Measurements from ENCODE around the gene RIC8B. TPM values are rescaled to one million over a fixed set of nuclear protein-coding genes. Genes with fewer than 3 reads are reported as not detected.

RIC8B gene
- total RNA-seq, 1 donor from 2014 or later, result 22.1 TPM

DNA sequence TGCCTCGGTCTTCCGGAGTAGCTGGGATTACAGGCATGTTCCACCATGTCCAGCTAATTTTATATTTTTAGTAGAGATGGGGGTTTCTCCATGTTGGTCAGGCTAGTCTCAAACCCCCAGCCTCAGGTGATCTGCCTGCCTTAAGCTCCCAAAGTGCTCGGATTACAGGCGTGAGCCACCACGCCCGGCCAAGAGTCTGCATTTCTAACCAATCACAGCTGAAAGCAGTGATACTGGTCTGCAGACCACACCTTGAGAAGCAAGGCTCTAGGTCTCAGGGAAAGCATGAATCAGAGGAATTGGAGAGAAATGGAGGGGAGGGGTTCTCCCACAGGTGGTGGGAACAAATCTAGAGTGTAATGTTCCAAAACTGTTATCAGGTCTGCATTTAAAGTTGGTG is 126.1 kb downstream of the RIC8B start:
- Mint-ChIP-seq H3K9me3 (no peaks in the 10 kb centered on the region), H3K27ac (no peak overlapping the region), H3K4me1 (ENCODE audit: unreplicated experiment) (peaks cover 33% of the 10 kb centered on the region), H3K36me3 (no peaks in the 10 kb centered on the region), H3K27me3 (peaks cover 31% of the 10 kb centered on the region), H3K4me3 (no peak overlapping the region)
- TF ChIP-seq, protein P1, sequence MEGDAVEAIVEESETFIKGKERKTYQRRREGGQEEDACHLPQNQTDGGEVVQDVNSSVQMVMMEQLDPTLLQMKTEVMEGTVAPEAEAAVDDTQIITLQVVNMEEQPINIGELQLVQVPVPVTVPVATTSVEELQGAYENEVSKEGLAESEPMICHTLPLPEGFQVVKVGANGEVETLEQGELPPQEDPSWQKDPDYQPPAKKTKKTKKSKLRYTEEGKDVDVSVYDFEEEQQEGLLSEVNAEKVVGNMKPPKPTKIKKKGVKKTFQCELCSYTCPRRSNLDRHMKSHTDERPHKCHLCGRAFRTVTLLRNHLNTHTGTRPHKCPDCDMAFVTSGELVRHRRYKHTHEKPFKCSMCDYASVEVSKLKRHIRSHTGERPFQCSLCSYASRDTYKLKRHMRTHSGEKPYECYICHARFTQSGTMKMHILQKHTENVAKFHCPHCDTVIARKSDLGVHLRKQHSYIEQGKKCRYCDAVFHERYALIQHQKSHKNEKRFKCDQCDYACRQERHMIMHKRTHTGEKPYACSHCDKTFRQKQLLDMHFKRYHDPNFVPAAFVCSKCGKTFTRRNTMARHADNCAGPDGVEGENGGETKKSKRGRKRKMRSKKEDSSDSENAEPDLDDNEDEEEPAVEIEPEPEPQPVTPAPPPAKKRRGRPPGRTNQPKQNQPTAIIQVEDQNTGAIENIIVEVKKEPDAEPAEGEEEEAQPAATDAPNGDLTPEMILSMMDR (conservative IDR thresholded peaks at IDR 0.05), result no peak
- DNase-seq (ENCODE audit: extremely low spot score, unreplicated experiment), result no peak

DNA sequence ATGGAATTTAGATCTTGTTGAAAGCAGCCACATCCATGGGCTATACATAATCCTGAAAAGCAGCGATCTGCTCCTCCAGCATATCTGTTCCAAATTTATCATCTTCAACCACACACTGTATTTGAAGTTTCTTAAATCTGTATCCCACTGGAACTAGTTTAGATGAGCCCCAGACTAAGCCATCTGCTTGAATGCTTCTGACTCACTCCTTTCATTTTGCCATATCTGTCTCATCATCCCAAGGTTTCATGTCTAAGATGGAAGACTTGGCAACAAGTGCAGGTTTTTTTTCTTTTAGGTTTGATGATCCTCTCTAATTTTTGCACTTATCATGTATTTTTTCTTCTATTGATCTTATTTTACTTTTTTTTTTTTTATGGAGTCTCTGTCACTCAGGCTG is 126.8 kb downstream of the RIC8B start:
- H3K4me1 Mint-ChIP-seq (ENCODE audit: unreplicated experiment), result peaks cover 29% of the 10 kb centered on the region
- peaks cover 32% of the 10 kb centered on the region for H3K27me3 Mint-ChIP-seq
- H3K9me3 Mint-ChIP-seq, result no peaks in the 10 kb centered on the region
- DNase-seq (ENCODE audit: extremely low spot score, unreplicated experiment), result no peak
- TF ChIP-seq, protein P1 (conservative IDR thresholded peaks at IDR 0.05), result no peak
- H3K4me3 Mint-ChIP-seq, result no peak overlapping the region
- no peaks in the 10 kb centered on the region for H3K36me3 Mint-ChIP-seq
- H3K27ac Mint-ChIP-seq, result no peak overlapping the region

DNA sequence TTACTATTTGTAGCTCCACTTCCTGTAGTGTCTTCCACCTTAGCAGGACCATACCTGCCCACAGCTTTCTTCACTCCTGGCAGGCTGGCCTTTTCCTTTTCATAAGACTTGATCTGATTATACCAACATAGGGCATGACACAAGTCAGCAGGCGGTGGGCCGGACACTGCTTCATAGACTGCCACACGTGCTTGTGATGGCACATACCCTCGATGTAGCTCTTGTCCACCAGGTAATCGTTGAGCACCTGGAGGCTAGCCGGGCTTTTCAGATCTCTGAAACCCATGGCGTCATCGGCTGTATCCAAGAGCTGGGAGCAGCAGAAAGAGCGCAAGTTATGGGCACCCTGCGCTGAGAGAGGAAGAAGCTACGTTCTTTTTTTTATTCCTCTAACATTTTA is 127.6 kb downstream of the RIC8B start:
- Mint-ChIP-seq H3K27me3 (peaks cover 39% of the 10 kb centered on the region), H3K36me3 (no peaks in the 10 kb centered on the region), H3K27ac (no peak overlapping the region), H3K4me1 (ENCODE audit: unreplicated experiment) (peaks cover 29% of the 10 kb centered on the region), H3K9me3 (peaks cover 5% of the 10 kb centered on the region), H3K4me3 (no peak overlapping the region)
- no peak for DNase-seq (ENCODE audit: extremely low spot score, unreplicated experiment)
- TF ChIP-seq, protein P1 (conservative IDR thresholded peaks at IDR 0.05), result no peak

DNA sequence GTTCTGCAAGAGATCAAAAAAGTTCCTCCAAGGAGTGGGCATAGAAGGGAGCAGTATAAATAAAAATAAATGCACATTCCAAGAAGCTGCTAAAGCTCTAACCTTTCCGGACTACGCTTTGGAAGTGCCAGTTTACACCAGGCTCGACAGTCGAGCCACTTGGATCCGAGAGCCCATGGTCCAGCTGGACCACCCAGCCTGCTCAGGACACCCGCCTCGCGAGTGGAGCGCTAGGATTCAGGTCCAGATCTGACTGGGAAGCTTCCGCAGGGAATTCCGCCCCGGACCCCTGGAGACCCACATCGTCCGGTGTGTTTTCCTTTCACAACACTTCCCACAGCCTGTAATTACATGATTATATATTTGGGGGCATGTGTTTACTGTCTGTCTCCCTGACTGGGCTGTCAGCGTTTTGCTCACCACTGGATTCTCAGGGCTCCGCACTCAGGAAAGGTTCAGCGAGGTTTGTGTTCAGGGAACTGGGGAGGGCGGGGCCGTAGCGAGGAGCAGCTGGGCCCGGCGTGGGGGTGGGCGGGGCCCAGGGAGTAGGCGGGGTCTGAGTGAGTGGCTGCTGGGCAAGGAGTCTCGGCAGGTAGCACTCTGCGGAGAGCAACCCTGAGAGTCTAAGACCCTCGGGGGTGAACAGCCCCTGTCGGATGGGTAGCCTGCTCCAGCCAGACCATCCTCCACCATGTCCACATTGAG is 128.9 kb downstream of the RIC8B start:
- peak overlapping the region; percentile 81 for H3K4me3 Mint-ChIP-seq
- peak; percentile 82 for DNase-seq (ENCODE audit: extremely low spot score, unreplicated experiment)
- peaks cover 18% of the 10 kb centered on the region for H3K4me1 Mint-ChIP-seq (ENCODE audit: unreplicated experiment)
- peaks cover 39% of the 10 kb centered on the region for H3K27me3 Mint-ChIP-seq
- no peaks in the 10 kb centered on the region for H3K36me3 Mint-ChIP-seq
- TF ChIP-seq, protein P1 (conservative IDR thresholded peaks at IDR 0.05), result no peak
- peak overlapping the region; percentile 26 for H3K27ac Mint-ChIP-seq
- H3K9me3 Mint-ChIP-seq, result peaks cover 5% of the 10 kb centered on the region

DNA sequence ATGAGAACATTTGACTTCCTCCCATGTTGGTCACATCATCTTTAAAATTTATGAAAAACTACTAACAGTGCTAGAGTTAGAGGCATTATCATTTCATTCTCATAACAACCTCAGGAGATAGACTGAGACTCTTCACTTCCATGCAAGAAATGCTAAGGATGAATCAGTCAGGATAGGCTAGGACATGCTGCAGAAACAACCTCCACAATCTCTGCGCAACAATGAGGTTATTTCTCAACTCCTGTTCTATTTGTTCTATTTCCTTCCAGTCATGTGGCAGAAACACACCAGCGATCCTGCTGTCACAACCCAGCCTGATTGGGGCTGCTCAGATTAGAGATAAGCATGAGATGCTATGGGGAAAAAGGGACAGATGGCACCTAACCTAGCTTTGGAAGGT is 132.2 kb downstream of the RIC8B start:
- Mint-ChIP-seq H3K27me3 (peaks cover 32% of the 10 kb centered on the region), H3K36me3 (no peaks in the 10 kb centered on the region), H3K9me3 (peaks cover 5% of the 10 kb centered on the region)

More for the DNA sequence above, 132.2 kb downstream of the RIC8B start:
- H3K27ac Mint-ChIP-seq, result no peak overlapping the region
- no peak overlapping the region for H3K4me3 Mint-ChIP-seq
- DNase-seq (ENCODE audit: extremely low spot score, unreplicated experiment), result no peak
- TF ChIP-seq, protein P1 (conservative IDR thresholded peaks at IDR 0.05), result no peak
- peaks cover 9% of the 10 kb centered on the region for H3K4me1 Mint-ChIP-seq (ENCODE audit: unreplicated experiment)

All from type B pancreatic cell (in vitro differentiated cells).